Islet precursor cell (in vitro differentiated cells): ENCODE results near the gene ENGASE.
"Not testable (repeated sequence)": the region's sequence is repeated elsewhere in the genome, so short reads cannot be mapped to it uniquely, and the experiment has no call there.

Experiments used
- DNase-seq: peaks from one replicate; pipeline ENCODE4 v3.0.0-alpha.2; 2018

ENGASE gene

DNA sequence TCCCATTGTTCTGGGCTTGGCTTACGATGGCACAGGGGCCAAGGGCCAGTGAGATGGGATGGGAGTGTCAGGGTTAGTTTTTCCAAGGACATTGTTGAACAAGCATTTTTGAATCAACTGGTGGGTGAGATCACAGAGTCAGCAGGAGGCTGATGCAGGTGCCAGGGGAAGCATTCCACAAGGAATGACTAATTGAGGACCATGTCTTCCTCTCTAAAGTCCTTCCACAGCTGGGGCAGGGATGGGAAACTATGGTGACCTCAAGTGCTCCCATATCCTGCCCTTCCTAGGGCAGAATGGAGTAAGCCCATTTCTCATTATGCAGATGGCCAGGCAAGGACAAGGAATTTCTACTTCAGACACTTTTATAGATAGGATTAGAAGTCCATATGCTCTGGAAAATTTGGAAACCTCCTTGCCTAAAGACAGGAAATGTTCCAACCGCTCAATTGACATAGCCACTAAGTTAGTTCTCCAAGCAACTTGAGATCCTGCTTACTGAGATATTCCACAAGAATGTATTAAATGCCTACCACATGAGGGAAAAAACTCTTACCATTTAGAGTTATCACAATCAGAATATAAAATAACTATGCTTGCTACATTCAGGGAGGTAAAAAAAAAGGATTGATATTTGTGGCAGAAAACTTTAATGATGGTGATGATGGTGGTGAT lies 21.2 kb upstream of the ENGASE start:
- no peak for DNase-seq

- DNase-seq = no peak
Observed at GRCh38 chr17:79054200-79054960, 20.2 kb upstream of the ENGASE start.

DNA sequence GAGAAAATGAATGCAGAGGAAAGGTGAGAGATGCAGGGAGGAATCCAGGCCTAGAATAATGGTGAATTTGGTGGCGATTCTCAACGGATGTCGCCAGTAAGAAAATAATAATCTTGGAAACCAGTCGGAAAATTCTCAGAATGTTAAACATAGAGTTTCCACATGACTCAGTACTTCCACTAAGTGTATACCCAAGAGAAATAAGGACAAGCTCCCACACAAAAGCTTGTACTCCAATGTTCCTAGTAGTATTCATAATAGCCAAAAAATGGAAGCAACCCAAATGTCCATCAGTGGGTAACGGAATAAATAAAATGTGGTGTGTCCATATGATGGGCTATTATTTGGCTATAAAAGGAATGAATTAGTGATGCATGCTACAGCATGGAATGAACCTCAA lies 19.4 kb upstream of the ENGASE start:
- DNase-seq = no peak

DNA sequence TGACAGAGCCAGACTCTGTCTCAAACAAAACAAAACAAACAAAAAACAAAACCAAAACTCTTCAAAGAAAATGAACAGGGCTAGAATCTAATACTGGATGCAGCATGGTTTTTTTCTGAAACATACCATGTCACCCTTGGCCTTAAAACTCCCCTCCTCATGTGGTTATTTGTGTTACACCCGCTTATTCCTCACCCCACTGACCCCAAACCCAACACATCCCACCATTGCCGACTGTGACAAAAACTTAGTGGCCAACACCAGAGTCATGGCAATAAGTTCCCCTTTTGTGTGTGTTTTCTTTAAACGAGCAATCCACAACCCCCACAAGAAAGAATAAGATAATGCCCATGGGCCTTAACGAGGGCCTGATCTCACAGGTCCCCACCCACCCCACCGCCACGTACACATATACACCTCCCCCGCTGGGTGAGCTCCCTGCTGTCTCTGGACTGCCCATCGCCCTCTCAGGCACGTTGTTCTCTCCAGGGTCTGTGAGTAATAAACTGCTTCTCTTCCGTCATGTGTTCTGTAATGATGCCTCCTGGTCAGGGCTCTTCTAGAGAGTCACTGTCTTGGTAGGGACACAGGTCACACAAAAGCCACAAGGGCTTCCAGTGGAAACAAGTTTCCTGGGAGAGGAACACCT lies 16.8 kb upstream of the ENGASE start:
- DNase-seq = no peak

GRCh38 chr17:79062691-79063090 lies 11.9 kb upstream of the ENGASE start:
- no peak for DNase-seq

GRCh38 chr17:79064026-79064425 lies 10.6 kb upstream of the ENGASE start:
- DNase-seq = no peak

DNA sequence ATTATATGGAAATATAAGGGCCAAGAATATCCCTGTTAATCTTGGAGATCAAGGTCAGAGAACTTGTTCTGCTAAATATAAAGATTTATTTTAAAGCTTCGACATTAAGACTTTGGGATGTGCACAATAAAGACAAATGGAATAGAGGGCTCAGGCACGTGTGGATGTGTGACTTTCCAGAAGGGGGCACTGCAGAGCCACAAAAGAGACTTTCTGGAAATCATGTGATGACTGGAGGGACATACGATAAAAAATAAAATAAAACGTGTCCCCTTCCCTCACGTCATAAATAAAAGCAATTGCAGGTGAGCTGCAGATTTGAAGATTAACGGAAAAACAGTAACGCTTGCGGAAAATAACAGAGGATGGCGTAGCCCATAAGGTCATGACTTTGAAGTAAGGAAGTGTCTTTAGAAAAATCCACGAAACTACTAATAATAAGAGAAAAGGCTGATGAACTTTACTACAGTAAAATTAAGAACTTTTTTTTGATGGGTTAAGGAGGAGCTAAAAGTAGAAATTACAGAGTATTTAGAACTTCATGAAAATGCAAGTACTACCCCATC lies 9.4 kb upstream of the ENGASE start:
- no peak for DNase-seq

DNA sequence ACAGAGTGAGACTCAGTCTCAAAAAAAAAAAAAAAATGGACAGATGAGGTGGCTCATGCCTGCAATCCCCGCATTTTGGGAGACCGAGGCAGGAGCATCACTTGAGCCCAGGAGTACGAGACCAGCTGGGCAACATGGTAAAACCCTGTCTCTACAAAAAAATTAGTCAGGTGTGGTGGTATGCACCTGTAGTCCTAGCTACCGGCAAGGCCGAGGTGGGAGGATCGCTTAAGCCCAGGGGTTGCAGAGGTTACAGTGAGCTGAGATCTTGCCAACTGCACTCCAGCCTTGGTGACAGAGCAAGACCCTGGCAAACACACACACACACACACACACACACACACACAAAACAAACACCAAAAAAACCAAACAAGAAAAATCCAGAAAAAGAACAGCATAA lies 7.7 kb upstream of the ENGASE start:
- DNase-seq = no peak

DNA sequence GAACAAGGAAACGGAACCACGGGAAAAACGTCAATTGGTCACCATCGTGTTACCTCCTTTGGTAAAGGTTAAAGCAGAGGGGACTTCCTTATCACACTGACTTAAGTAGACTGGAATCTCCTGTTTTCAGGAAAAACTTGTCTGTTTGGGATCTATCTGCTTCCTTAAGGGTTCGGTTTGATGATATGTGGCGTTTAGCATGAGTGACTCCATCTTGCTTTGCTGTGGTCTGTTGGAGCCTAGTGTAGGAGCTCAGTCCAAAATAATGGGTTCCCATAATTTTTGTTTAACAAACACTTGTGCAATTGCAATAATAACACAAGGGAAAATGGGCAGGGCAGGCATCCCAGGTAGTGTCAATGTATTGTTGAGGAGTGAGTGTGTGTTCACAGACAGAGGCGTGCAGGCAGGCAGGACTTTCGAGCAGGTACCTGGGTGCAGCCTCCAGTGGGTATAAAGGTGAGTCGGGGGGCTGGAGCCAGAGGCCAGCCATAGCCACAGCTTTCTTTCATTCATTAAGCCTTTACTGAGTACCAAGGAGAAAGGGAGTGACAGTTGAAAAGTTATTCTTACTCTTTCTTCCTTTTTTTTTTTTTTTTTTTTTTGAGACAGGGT lies 4.3 kb upstream of the ENGASE start:
- no peak for DNase-seq

DNA sequence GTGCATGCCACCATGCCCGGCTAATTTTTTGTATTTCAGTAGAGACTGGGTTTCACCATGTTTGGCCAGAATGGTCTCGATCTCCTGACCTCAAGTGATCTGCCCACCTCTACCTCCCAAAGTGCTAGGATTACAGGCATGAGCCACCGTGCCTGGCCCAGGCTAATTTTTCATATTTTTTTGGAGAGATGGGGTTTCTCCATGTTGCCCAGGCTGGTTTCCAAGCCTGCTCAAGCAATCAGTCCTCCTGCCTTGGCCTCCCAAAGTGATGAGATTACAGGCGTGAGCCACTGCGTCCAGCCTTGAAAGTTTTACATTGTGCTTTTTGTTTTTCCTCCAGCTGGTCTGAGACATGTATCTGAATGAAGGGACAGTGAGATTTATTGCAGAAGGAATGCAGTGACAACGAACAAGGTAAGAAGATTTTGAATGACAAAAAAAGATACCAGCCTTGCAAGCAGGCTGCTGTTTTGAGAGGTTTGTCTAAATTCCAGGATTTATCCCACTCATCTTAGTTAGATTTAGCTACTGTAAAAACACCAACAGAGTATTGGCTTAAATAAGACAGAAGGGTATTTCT lies 3.4 kb upstream of the ENGASE start:
- DNase-seq = no peak

- no peak for DNase-seq
Observed at GRCh38 chr17:79072544-79072943, 2.1 kb upstream of the ENGASE start.

- no peak for DNase-seq
Observed at GRCh38 chr17:79073016-79073705, 1.5 kb upstream of the ENGASE start.

GRCh38 chr17:79073706-79074088 lies 927 bp upstream of the ENGASE start:
- DNase-seq = no peak

DNA sequence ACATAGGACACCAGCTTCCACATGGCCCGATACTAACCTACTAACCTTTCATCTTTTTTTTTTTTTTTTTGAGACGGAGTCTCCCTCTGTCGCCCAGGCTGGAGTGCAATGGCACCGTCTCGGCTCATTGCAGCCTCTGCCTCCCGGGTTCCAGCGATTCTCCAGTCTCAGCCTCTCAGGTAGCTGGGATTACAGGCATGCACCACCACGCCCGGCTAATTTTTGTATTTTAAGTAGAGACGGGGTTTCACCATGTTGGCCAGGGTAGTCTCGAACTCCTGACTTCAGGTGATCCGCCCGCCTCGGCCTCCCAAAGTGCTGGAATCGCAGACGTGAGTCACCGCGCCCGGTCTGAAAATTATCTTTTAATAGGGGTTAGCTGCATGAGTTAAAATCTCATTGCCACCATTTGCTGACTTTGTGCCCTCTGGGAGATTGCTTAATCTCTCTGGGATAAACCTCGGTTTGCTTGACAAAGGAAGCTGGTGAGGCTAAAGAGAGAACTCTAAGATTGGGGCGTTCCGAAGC lies 439 bp upstream of the ENGASE start:
- not testable (repeated sequence) for DNase-seq

GRCh38 chr17:79075446-79075750 lies 774 bp downstream of the ENGASE start:
- DNase-seq = no peak

GRCh38 chr17:79075861-79076406 lies 1.3 kb downstream of the ENGASE start:
- no peak for DNase-seq

GRCh38 chr17:79077587-79077986 lies 3.0 kb downstream of the ENGASE start:
- DNase-seq = no peak

DNA sequence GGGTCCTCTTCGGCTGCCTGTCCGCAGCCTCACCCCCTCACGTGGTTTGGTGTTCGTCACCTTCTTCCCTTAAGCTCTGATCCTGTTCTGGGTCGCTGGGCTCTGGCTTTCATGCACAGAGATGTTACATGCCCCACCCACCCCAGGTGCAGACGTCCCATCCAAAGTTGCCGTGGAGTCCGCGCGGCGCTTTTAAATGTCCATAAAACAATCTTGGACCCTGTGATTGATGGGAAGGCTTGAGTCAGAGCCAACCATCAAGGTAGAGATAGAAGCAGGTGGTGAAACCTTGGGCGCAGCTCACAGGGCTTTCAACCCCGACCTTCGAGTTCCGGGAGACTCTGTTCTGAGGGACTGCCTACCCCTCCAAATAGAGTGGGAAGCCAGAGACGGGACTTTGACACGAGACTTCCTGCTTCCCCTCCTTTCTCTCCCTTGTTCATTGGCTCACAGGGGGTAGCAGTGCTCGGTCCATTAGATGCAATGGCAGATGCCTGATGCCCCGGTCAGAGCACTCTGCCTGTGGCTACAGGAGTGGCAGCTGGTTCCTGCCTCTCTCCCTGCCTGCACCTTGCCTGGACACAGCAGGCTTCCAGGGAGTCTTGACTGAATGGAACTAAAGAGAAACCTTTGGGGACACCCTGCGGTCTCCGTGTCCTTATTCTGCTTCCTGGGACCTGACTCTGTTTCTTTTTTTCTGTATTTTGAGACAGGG lies 4.0 kb downstream of the ENGASE start:
- DNase-seq = no peak

GRCh38 chr17:79079421-79080200 lies 5.0 kb downstream of the ENGASE start:
- no peak for DNase-seq

DNA sequence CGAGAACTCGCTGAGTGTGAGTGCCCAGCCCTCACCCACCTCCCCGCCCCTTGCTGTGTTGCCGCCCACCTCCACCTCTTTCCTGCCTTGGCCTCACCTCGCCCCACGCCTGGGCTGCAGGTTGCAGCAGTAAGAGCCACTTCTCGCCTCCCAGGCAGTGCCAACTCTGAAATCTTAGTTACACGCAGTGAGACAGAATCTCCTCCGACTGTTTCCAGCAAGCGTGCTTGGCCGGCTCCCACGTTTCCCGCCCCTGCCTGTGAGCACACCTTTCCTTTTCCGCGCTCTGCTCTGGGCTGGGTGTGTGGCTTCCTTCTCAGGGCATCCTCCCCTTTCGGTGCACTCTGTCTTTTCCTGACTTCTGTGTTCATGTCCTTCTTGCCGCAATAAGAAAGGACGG lies 5.7 kb downstream of the ENGASE start:
- no peak for DNase-seq
